Adrenal gland (tissue), 12 donors: ENCODE results near the gene GNMT. TPM values are rescaled to one million over a fixed set of nuclear protein-coding genes. Genes with fewer than 3 reads are reported as not detected.

ENCODE experiments used
- DNase-seq, 7 donors: peaks; one replicate each; pipeline ENCODE4 v3.0.0-alpha.2; 2019 to 2020
- H3K27ac ChIP-seq, 5 donors: fragments of 200-600 bp; sonication (generic) in 4 of 5; 1 replicate in 3 of 5; 2 replicates in 2 of 5; pipeline versions ENCODE4 v1.5.1 to v1.8.0; 2016 to 2020; ENCODE audit warnings: mild to moderate bottlenecking in 1 of 5
- H3K27me3 ChIP-seq: fragments of 200-600 bp; 2 replicates; pipeline ENCODE4 v1.8.0; 2021
- H3K36me3 ChIP-seq, 2 donors: fragments of 200-600 bp; replicated peaks in 1 of 2; 1 replicate in 1 of 2; 2 replicates in 1 of 2; pipeline versions ENCODE4 v1.5.1 to v1.8.0; 2018 to 2022
- H3K4me1 ChIP-seq, 2 donors: fragments of 200-600 bp; replicated peaks in 1 of 2; 1 replicate in 1 of 2; 2 replicates in 1 of 2; pipeline versions ENCODE4 v1.5.1 to v1.8.0; 2018 to 2021
- H3K4me3 ChIP-seq, 4 donors: fragments of 200-600 bp; sonication (generic) in 3 of 4; one replicate each; pipeline ENCODE4 v1.5.1; 2016 to 2018
- H3K9me3 ChIP-seq, 3 donors: fragments of 200-600 bp; sonication (generic) in 1 of 3; replicated peaks in 1 of 3; 1 replicate in 2 of 3; 2 replicates in 1 of 3; pipeline versions ENCODE4 v1.5.1 to v1.8.0; 2016 to 2021
- POLR2A ChIP-seq, 2 donors: fragments of 450-650 bp; IDR thresholded peaks; one replicate each; pipeline ENCODE4 v1.6.1; 2017; ENCODE audit warnings: antibody characterized with exemption in 2 of 2, mild to moderate bottlenecking in 2 of 2, moderate library complexity in 1 of 2
- WGBS, 4 donors: extraction: QIAGEN DNeasy Blood & Tissue Kit in 2 of 4; methylation state at CpG; one replicate each; pipeline versions ENCODE4 v1.1.5 to v1.1.7; 2013 to 2017; 5-methylcytosine and 5-hydroxymethylcytosine counted together
- intact Hi-C, 2 donors: fragments of 100-400 bp; cut with DNase I; formaldehyde crosslinking; loops; one replicate each; pipeline versions ENCODE4 v1.14.1 to v1.15.0; 2022 to 2023
- polyA plus RNA-seq, 3 donors: library from polyadenylated mRNA; stranded (reverse); fragments of 200-250 nt in 2 of 3; fragments of 350-450 nt in 1 of 3; fragmentation: Illumina TruSeq in 1 of 3; extraction: RNeasy Lipid Tissue Mini Kit (QIAGEN cat#74804) in 1 of 3; gene quantifications; one replicate each; pipeline ENCODE4 v1.2.3, GENCODE V29; 2013 to 2014
- total RNA-seq, 9 donors: library from RNA; depleted of rRNA in 4 of 9; stranded (reverse); fragments of >200 nt in 4 of 9; fragments of 120-200 nt in 1 of 9; fragmentation: NEBNext Ultra II Directional in 1 of 9; extraction: Animal tissue kit (Norgen Biotek cat#: 25700) in 1 of 9; gene quantifications; one replicate each; pipeline versions ENCODE4 v1.1.0 to v1.2.4, GENCODE V29; 2013 to 2023
- TF ChIP-seq, protein P1 (sequence below), 6 experiments: fragments of 450-650 bp in 4 of 6; fragments of 200-600 bp in 2 of 6; sonication (generic) in 1 of 6; IDR thresholded peaks; 1 replicate in 5 of 6; 2 replicates in 1 of 6; pipeline versions ENCODE4 v1.5.1 to v1.8.0; 2016 to 2021; ENCODE audit warnings: antibody characterized with exemption in 6 of 6, mild to moderate bottlenecking in 2 of 6, moderate library complexity in 1 of 6
- donor health status: healthy with polysubstance abuse.
- donor health status: Bipolar disorder and iron deficiency.
- donor health status: DM: yes; HTN: yes; CAD: no.
- donor health status: DM: no; HTN: no; CAD: no.
- donor health status: DM: no; HTN: no; CAD: no.
- donor health status: DM: yes; HTN: yes; CAD: no.

Gene GNMT
- total and polyA plus RNA-seq, 12 donors = 0.28 to 4.4 (median 0.53) TPM; not detected in 4

DNA sequence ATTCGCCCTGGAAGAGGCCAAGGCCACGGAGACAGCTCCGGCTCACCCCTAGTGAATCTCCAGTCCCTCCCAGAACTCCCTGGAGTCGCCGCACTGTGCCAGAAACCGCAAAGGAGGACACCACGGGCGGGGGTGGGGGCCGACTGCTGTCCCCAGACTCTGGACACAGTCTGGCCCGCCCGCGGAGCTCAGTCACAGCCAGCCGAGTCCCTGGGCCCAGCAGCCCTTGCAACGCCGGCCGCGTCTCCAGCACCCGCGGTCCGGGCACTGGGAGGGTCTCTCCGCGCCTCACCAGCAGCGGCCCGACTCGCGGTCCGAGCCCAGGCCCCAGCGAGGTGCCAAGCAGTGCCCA lies 17.9 kb downstream of the GNMT start:
- H3K27me3 ChIP-seq = no peaks in the 10 kb centered on the region
- WGBS, 4 donors = 1% methylated on average over 28 of the region's 28 CpGs; no CpG with 5 or more reads in 2 of the 4 donors
- H3K4me1 ChIP-seq = peaks cover 15 to 30% of the 10 kb centered on the region in 2 donors
- peak overlapping the region; percentile 66 to 100 (median 82) for H3K4me3 ChIP-seq
- peak overlapping the region; percentile 90 to 96 (median 94) for H3K27ac ChIP-seq
- H3K36me3 ChIP-seq = peaks cover 0 to 4% of the 10 kb centered on the region in 2 donors
- H3K9me3 ChIP-seq = no peaks in the 10 kb centered on the region
- DNase-seq = peak; percentile 55 to 84 (median 83)
- TF ChIP-seq, protein P1, sequence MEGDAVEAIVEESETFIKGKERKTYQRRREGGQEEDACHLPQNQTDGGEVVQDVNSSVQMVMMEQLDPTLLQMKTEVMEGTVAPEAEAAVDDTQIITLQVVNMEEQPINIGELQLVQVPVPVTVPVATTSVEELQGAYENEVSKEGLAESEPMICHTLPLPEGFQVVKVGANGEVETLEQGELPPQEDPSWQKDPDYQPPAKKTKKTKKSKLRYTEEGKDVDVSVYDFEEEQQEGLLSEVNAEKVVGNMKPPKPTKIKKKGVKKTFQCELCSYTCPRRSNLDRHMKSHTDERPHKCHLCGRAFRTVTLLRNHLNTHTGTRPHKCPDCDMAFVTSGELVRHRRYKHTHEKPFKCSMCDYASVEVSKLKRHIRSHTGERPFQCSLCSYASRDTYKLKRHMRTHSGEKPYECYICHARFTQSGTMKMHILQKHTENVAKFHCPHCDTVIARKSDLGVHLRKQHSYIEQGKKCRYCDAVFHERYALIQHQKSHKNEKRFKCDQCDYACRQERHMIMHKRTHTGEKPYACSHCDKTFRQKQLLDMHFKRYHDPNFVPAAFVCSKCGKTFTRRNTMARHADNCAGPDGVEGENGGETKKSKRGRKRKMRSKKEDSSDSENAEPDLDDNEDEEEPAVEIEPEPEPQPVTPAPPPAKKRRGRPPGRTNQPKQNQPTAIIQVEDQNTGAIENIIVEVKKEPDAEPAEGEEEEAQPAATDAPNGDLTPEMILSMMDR (IDR thresholded peaks at IDR 0.05) = no peak
- TF ChIP-seq POLR2A (IDR thresholded peaks at IDR 0.05) = peak in 1 of 2 donors; percentile 51
- intact Hi-C loops = no loop called here

DNA sequence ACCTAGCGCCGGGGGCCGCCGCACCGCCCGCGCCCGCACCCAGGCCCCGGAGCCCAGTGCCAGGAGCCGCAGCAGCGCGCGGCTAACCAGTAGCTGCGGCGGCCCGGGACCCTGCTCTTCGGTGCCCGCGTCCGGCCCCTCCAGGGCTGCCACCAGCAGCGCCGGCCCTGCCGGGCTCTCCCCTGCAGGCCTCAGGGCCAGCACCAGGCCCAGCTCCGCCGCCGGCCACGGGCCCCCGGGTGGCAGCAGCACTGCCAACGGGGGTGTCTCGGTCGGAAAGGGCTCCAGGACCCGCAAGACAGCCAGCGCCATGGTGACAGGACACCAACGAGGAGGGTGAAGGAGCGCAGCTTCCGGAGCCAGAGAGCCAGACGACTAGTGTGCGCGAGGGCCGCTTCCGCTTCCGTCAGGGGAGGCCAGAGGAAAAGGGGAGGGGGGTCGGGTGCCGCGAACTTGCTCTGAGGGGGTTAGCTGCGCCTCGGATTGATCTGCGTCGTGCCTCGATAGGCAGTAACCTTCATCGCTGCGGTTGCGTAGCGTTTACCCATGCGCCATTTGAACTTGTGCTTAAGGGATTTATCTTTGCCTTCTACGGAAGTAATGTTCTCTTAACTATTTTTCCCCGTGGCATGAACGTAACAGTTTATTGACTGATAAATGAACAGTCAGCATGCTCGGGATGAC lies 18.4 kb downstream of the GNMT start, which contains the start of gene PEX6:
TSS of gene PEX6 (minus strand) at position 343 of the 684 bp plus-strand sequence. CDS start at position 312, 31 bp downstream.
- no peaks in the 10 kb centered on the region for H3K27me3 ChIP-seq
- 0 to 1% (median 0%) methylated on average over 7 to 59 of the region's 59 CpGs for WGBS, 4 donors
- peak within 1 kb of the TSS; percentile 90 to 96 (median 94) for H3K27ac ChIP-seq
- DNase-seq = peak; percentile 81 to 97 (median 89)
- H3K4me1 ChIP-seq = peaks cover 20 to 33% of the 10 kb centered on the region in 2 donors
- no peaks in the 10 kb centered on the region for H3K36me3 ChIP-seq
- TF ChIP-seq POLR2A (IDR thresholded peaks at IDR 0.05) = peak; percentile 47 to 55
- TF ChIP-seq, protein P1 (IDR thresholded peaks at IDR 0.05) = no peak
- H3K9me3 ChIP-seq = no peaks in the 10 kb centered on the region
- intact Hi-C loops = no loop called here
- H3K4me3 ChIP-seq = peak within 1 kb of the TSS; percentile 66 to 100 (median 82)

DNA sequence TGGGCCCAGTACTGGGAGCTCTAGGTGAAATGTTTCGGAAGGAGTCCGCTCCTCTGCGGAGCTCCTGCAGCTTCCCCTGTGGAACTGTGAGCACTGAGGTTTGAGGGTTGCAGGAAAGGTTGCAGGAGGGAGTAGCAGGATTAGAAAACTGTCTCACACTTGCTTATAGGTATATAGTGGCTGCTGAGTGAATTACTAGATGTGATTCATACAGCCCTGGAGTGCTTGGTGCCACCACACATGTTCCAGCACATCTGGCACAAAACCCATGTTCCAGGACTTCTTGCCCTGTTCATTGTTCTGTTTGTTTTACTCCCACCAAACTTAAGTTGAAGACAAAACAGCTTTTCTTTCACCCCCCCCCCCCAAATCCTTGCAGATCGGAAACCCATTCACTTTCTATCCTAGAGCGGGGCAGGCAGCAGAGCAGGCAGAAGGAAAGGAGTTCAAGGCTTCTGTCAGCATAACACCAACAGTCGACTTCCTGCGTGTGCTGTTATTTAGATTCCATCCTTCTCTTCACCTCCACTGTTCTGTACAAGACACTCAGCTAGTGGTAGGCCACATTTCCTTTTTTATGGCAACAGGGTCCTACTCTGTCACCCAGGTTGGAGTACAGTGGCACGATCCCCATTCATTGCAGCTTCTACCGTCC lies 19.1 kb downstream of the GNMT start:
- DNase-seq = peak in 2 of 7 donors; percentile 44 to 47
- Histone ChIP-seq H3K27ac (peak overlapping the region; percentile 90 to 96 (median 94)), H3K36me3 (no peaks in the 10 kb centered on the region), H3K4me3 (peak overlapping the region in 3 of 4 donors; percentile 66 to 100 (median 74)), H3K27me3 (no peaks in the 10 kb centered on the region), H3K9me3 (no peaks in the 10 kb centered on the region), H3K4me1 (peaks cover 21 to 33% of the 10 kb centered on the region in 2 donors)
- WGBS, 4 donors = 28 to 36% (median 31%) methylated on average over 9 of the region's 9 CpGs
- TF ChIP-seq, protein P1 (IDR thresholded peaks at IDR 0.05) = no peak
- TF ChIP-seq POLR2A (IDR thresholded peaks at IDR 0.05) = no peak
- intact Hi-C loops = no loop called here

DNA sequence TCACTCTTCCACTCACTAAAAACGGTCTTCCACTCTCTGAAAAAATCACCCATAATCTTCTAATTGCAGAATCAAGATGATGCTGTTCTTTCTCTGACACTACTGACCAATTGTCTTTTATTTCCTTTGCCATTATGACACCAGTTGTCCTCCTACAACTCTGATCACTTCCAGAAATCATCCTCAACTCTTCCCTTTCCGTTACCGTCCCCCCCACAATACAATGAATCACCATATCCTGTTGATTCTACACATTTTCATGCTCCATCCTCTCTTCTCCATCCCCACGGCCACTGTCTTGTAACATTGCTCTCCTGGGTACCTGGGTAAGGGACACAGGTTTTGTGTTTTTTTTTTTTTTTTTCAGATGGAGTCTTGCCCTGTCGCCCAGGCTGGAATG lies 21.3 kb downstream of the GNMT start:
- H3K36me3 ChIP-seq = no peaks in the 10 kb centered on the region
- peaks cover 32 to 47% of the 10 kb centered on the region in 2 donors for H3K4me1 ChIP-seq
- WGBS, 4 donors = 83 to 89% (median 84%) methylated on average over 5 of the region's 5 CpGs
- no peak overlapping the region for H3K27ac ChIP-seq
- no peaks in the 10 kb centered on the region for H3K27me3 ChIP-seq
- H3K4me3 ChIP-seq = no peak overlapping the region
- TF ChIP-seq POLR2A (IDR thresholded peaks at IDR 0.05) = no peak
- TF ChIP-seq, protein P1 (IDR thresholded peaks at IDR 0.05) = no peak
- intact Hi-C loops = no loop called here
- no peak for DNase-seq
- no peaks in the 10 kb centered on the region for H3K9me3 ChIP-seq
